Kidney epithelial cell (primary cell): ENCODE measurements around the gene RAG2. TPM values are rescaled to one million over a fixed set of nuclear protein-coding genes. Genes with fewer than 3 reads are reported as not detected.
A peak's percentile ranks its signal among the peaks of the same experiment; 100 is the strongest.

ENCODE experiments used
- DNase-seq: peaks from one replicate; pipeline ENCODE4 v3.0.0-alpha.2; 2010; ENCODE audit warnings: low read depth
- H3K27me3 ChIP-seq: 2 replicates; pipeline ENCODE4 v1.6.0; 2011; ENCODE audit warnings: low read length; ENCODE audit not compliant: control insufficient read depth, insufficient read depth
- H3K36me3 ChIP-seq: 2 replicates; pipeline ENCODE4 v1.5.1; 2011; ENCODE audit warnings: low read length; ENCODE audit not compliant: control insufficient read depth, insufficient read depth
- H3K4me3 ChIP-seq: 2 replicates; pipeline ENCODE4 v1.5.1; 2011; ENCODE audit warnings: low read depth, mild to moderate bottlenecking, control low read depth, low read length
- CTCF ChIP-seq: IDR thresholded peaks from 2 replicates; pipeline ENCODE4 v1.5.1; 2011; ENCODE audit warnings: mild to moderate bottlenecking, moderate library complexity, low read length, control low read depth, inconsistent platforms; ENCODE audit not compliant: insufficient read depth, poor library complexity, severe bottlenecking
- total RNA-seq: library from RNA; depleted of rRNA; stranded (reverse); fragments of >200 nt; gene quantifications from 2 replicates; pipeline ENCODE4 v1.2.3, GENCODE V29; 2015

RAG2 gene
- total RNA-seq, 1 donor from 2014 or later, result not detected

GRCh38 chr11:36569095-36569494, 28.9 kb downstream of the RAG2 start:
- Histone ChIP-seq H3K27me3 (peaks cover 5% of the 10 kb centered on the region), H3K4me3 (no peak overlapping the region), H3K36me3 (no peaks in the 10 kb centered on the region)
- no peak for DNase-seq
- no peak for TF ChIP-seq CTCF

GRCh38 chr11:36567694-36568093, 30.3 kb downstream of the RAG2 start, which contains the start of gene RAG1:
Gene RAG1, plus strand, starts transcription at chr11:36568007. Its CDS starts 5,298 bp downstream, at chr11:36573305.
- Histone ChIP-seq H3K4me3 (no peak within 1 kb of the TSS), H3K27me3 (peaks cover 5% of the 10 kb centered on the region), H3K36me3 (no peaks in the 10 kb centered on the region)
- DNase-seq, result no peak
- no peak for TF ChIP-seq CTCF

GRCh38 chr11:36566407-36567053, 31.5 kb downstream of the RAG2 start:
- no peak for TF ChIP-seq CTCF
- peaks cover 5% of the 10 kb centered on the region for H3K27me3 ChIP-seq
- no peak for DNase-seq

GRCh38 chr11:36565031-36565610, 32.9 kb downstream of the RAG2 start:
- DNase-seq, result no peak
- no peak for TF ChIP-seq CTCF
- Histone ChIP-seq H3K27me3 (peaks cover 5% of the 10 kb centered on the region), H3K4me3 (no peak overlapping the region), H3K36me3 (no peaks in the 10 kb centered on the region)

More at GRCh38 chr11:36566407-36567053, 31.5 kb downstream of the RAG2 start:
- Histone ChIP-seq H3K4me3 (no peak overlapping the region), H3K36me3 (no peaks in the 10 kb centered on the region)

GRCh38 chr11:36564376-36565030, 33.5 kb downstream of the RAG2 start:
- no peak for DNase-seq
- Histone ChIP-seq H3K36me3 (no peaks in the 10 kb centered on the region), H3K27me3 (peaks cover 5% of the 10 kb centered on the region), H3K4me3 (no peak overlapping the region)
- peak; percentile 69 for TF ChIP-seq CTCF
